Measurements from ENCODE around the gene SMPD3. TPM values are rescaled to one million over a fixed set of nuclear protein-coding genes. Genes with fewer than 3 reads are reported as not detected.

SMPD3 gene
- total and polyA plus RNA-seq, 9 donors = 0.40 to 31.4 (median 2.2) TPM

GRCh38 chr16:68403177-68403576 is 45.1 kb downstream of the SMPD3 start:
- TF ChIP-seq POLR2A (IDR thresholded peaks at IDR 0.05) = no peak
- no peak for TF ChIP-seq EP300 (IDR thresholded peaks at IDR 0.05)
- no peak for TF ChIP-seq CTCF (IDR thresholded peaks at IDR 0.05)
- 74 to 88% (median 80%) methylated on average over 1 of the region's 1 CpG for WGBS, 3 donors
- H3K4me1 ChIP-seq (ENCODE audit: insufficient read depth) = peaks cover 7% of the 10 kb centered on the region

DNA sequence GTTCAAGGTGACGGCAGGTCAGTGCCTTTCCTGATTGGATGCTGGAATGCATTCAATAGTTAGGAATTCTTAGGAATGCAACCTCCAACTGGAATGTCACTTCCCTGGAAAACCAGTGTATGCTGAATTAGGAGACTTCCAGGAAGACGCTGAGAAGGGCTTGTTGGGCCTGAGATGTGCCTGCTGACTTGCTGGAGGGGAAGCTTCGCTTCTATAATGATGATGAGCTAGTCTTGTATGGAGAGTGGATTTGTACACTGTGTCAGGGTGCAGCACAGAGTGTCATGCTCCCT is 45.6 kb downstream of the SMPD3 start:
- Histone ChIP-seq H3K27ac (no peak overlapping the region), H3K9me3 (no peaks in the 10 kb centered on the region), H3K4me1 (ENCODE audit: insufficient read depth) (peaks cover 11% of the 10 kb centered on the region), H3K36me3 (no peaks in the 10 kb centered on the region), H3K27me3 (no peaks in the 10 kb centered on the region), H3K4me3 (no peak overlapping the region)
- no peak for DNase-seq
- 88 to 96% (median 93%) methylated on average over 3 of the region's 3 CpGs for WGBS, 3 donors
- TF ChIP-seq CTCF (IDR thresholded peaks at IDR 0.05) (no peak), EP300 (IDR thresholded peaks at IDR 0.05) (no peak), POLR2A (IDR thresholded peaks at IDR 0.05) (no peak)
- intact Hi-C loops (cut with DNase I) = no loop called here

More at GRCh38 chr16:68403177-68403576, 45.1 kb downstream of the SMPD3 start:
- intact Hi-C loops (cut with DNase I) = no loop called here
- DNase-seq = no peak
- Histone ChIP-seq H3K4me3 (no peak overlapping the region), H3K36me3 (no peaks in the 10 kb centered on the region), H3K27me3 (no peaks in the 10 kb centered on the region), H3K27ac (no peak overlapping the region), H3K9me3 (no peaks in the 10 kb centered on the region)

DNA sequence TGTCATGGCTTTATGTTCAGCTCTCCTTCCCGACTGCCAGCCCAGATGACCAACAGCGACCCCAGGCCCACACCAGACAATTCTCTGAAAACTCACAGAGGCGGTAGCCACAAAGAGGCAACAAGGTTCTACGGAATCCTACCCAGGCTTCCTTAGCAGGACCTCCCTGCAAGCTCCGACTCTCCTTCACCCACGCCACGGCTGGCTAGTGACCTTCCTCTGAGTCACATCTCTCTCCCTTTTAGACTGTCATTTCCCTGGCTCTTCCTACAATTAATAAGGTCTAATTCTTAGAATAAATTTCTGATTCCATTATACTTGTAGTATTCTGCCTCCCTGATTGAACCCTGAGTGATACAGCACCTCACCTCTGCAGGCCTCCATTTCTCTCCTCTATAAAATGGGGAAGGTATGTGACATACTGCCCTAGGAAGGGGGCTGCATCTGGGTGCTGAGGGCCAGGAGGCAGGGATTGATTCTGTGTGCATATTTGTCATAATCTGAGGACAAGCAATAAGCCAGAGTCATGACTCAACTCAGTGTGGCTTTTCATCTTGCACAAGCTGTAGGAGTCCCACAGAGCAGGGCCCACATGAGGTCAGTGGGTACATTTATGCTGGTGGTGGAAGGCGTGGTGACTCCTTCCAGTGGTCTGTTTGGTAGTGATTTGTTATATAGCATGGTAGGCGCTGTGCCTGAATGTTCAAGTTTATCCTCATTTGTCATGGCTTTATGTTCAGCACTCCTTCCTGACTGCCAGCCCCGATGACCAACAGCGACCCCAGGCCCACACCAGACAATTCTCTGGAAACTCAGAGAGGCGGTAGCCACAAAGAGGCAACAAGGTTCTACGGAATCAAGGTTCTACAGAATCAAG is 46.2 kb downstream of the SMPD3 start:
- TF ChIP-seq CTCF (IDR thresholded peaks at IDR 0.05) (no peak), EP300 (IDR thresholded peaks at IDR 0.05) (no peak), POLR2A (IDR thresholded peaks at IDR 0.05) (no peak)
- WGBS, 3 donors = 81 to 86% (median 85%) methylated on average over 13 of the region's 13 CpGs
- DNase-seq = no peak
- Histone ChIP-seq H3K4me3 (no peak overlapping the region), H3K36me3 (no peaks in the 10 kb centered on the region), H3K9me3 (no peaks in the 10 kb centered on the region), H3K27me3 (no peaks in the 10 kb centered on the region), H3K27ac (no peak overlapping the region), H3K4me1 (ENCODE audit: insufficient read depth) (peaks cover 17% of the 10 kb centered on the region)
- intact Hi-C loops (cut with DNase I) = no loop called here

DNA sequence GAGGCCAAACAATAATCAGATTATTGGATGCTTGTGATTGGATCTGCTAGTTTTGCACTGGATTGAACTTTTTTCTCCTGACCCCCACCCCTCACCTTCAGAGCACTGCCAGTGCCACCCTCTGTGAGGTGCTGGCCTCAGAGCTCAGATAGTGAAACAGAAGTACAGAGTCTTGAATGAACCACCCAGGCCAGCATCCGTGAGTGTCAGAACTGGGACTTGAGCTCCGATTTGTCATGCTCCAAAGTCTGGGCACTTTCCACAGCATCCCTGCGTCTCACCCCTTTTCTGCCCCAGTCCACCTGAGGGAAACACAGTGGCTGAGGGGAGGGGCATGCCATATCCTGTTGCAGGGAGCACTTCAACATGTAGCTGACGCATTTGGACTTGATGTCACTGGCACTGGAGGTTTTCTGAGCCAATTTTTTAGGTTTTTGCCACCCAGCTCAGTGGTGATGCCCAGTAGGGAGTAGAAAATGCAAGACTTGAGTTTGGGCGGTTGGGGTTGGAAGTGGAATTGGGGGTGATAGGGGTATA is 47.3 kb downstream of the SMPD3 start:
- DNase-seq = no peak
- Histone ChIP-seq H3K4me3 (no peak overlapping the region), H3K36me3 (no peaks in the 10 kb centered on the region), H3K4me1 (ENCODE audit: insufficient read depth) (peaks cover 22% of the 10 kb centered on the region), H3K27ac (no peak overlapping the region), H3K27me3 (no peaks in the 10 kb centered on the region), H3K9me3 (no peaks in the 10 kb centered on the region)
- intact Hi-C loops (cut with DNase I) = no loop called here
- WGBS, 3 donors = 58 to 60% (median 59%) methylated on average over 5 of the region's 5 CpGs
- no peak for TF ChIP-seq EP300 (IDR thresholded peaks at IDR 0.05)
- TF ChIP-seq POLR2A (IDR thresholded peaks at IDR 0.05) = no peak
- no peak for TF ChIP-seq CTCF (IDR thresholded peaks at IDR 0.05)
